ENCODE results near the gene STARD7. TPM values are rescaled to one million over a fixed set of nuclear protein-coding genes. Genes with fewer than 3 reads are reported as not detected.

The STARD7 gene
- total and polyA plus RNA-seq, 10 of the 15 experiments (the other 5 are each of a cell fraction or from before 2014, with no cell fraction given) = 85.4 to 237 (median 153) TPM

DNA sequence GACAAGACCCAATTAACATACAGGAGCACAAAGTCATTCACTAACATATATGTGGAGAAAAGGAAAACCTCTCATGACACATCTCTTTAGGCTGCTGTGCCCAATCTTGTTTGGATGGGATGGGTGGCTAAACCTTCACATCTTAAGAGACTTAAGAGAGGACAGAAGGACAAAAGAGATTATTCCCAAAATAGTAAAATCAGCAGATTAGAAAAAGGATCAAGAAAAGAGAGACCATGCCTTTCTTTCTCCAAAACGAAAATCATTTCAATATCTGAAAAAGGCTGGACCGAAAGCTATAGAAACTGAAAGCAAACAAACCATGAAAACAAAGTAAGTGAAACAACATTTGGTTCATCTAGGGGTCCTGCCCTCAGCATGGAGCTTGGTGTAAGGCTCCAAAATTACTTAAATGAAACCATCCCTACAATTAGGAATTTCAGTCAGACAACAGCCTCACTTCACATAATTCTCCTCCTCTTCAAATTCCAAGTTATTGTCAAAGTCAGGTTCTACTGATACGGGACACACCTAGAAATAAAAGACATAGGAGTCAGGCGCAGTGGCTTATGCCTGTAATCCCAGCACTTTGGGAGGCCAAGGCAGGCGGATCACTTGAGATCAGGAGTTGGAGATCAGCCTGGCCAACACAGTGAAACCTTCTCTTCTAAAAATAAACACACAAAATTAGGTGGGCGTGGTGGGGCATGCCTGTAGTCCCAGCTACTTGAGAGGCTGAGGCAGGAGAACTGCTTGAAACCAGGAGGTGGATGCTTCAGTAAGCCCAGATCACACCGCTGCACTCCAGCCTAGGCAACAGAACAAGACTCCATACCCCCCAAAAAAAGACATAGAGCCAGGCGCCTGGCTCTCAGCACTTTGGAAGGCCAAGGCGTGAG, 5.2 kb downstream of the STARD7 start:
- H3K27me3 ChIP-seq (replicated peaks in 1 of 2; ENCODE audit: control insufficient read depth in 2 of 2, insufficient read depth in 2 of 2, low read length in 1 of 2) = no peaks in the 10 kb centered on the region
- peaks cover 0 to 3% of the 10 kb centered on the region in 2 experiments; a peak in 2 of 4 replicates for H3K36me3 ChIP-seq (ENCODE audit: control insufficient read depth in 2 of 2, insufficient read depth in 2 of 2, low read length in 1 of 2)
- H3K79me2 ChIP-seq (ENCODE audit: control insufficient read depth, insufficient read depth, low read length) = peaks cover 98% of the 10 kb centered on the region
- H3K4me2 ChIP-seq (ENCODE audit: control insufficient read depth, insufficient read depth) = peak overlapping the region; percentile 48
- peaks cover 13% of the 10 kb centered on the region for H4K20me1 ChIP-seq (ENCODE audit: control insufficient read depth, insufficient read depth)
- WGBS (ENCODE audit: insufficient coverage, insufficient replicate concordance, low lambda C conversion rate, missing lambda C conversion rate) = 5% methylated on average over 9 of the region's 9 CpGs
- RAD21 ChIA-PET (ENCODE audit: unreplicated experiment) = interaction anchor here (0.7 to 9.0 kb wide), 12 partner anchors 22 to 142 kb away, joined by 3 to 93 read pairs (median 5); partner anchors contain the start of gene ASTL
- peak overlapping the region; percentile 74 for H3K4me3 ChIP-seq
- SMC1A ChIA-PET (ENCODE audit: uncharacterized antibody, unreplicated experiment) = interaction anchor here (1.0 to 8.0 kb wide), 14 partner anchors 8 to 211 kb away, joined by 3 to 116 read pairs (median 5); no protein-coding TSS in a partner anchor
- BruUV-seq (replicated peaks) = no TSS peak
- ATAC-seq (peak; percentile 33), DNase-seq (ENCODE audit: low read depth, low spot score) (no peak), FAIRE-seq (peak; percentile 54)
- intact Hi-C loops (cut with micrococcal nuclease; ENCODE audit: unreplicated experiment) (no loop called here), in situ Hi-C loops (cut with MboI) (no loop called here)
- H3K9me3 ChIP-seq (replicated peaks; ENCODE audit: control insufficient read depth, insufficient read depth, low read length) = no peaks in the 10 kb centered on the region
- CTCF ChIA-PET = interaction anchor here (1.1 to 10.2 kb wide), 9 partner anchors 23 to 211 kb away, joined by 3 to 90 read pairs (median 9); partner anchors contain the start of gene ASTL
- H3K27ac ChIP-seq (ENCODE audit: control insufficient read depth, insufficient read depth) = peak overlapping the region; percentile 35; the same call in 1 of the 2 replicates
- POLR2A ChIA-PET = interaction anchor here (0.6 to 1.9 kb wide), 14 partner anchors 21 to 133 kb away, joined by 3 to 8 read pairs (median 4); no protein-coding TSS in a partner anchor
- H3K9ac ChIP-seq (ENCODE audit: control insufficient read depth, insufficient read depth, low read length) = peak overlapping the region; percentile 3; the same call in 1 of the 2 replicates
- peaks cover 20% of the 10 kb centered on the region for H3K4me1 ChIP-seq (ENCODE audit: control insufficient read depth, insufficient read depth, low read length)
- H2AFZ ChIP-seq (ENCODE audit: control insufficient read depth, low read depth, low read length) = no peak overlapping the region
- TF ChIP-seq, protein P1, sequence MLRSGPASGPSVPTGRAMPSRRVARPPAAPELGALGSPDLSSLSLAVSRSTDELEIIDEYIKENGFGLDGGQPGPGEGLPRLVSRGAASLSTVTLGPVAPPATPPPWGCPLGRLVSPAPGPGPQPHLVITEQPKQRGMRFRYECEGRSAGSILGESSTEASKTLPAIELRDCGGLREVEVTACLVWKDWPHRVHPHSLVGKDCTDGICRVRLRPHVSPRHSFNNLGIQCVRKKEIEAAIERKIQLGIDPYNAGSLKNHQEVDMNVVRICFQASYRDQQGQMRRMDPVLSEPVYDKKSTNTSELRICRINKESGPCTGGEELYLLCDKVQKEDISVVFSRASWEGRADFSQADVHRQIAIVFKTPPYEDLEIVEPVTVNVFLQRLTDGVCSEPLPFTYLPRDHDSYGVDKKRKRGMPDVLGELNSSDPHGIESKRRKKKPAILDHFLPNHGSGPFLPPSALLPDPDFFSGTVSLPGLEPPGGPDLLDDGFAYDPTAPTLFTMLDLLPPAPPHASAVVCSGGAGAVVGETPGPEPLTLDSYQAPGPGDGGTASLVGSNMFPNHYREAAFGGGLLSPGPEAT (IDR thresholded peaks at IDR 0.05; ENCODE audit: low read depth) = 0 out of 2 replicates have a peak, but pooled peaks have one; percentile 31
- TF ChIP-seq HDGF (IDR thresholded peaks at IDR 0.05) (0 out of 2 replicates have a peak, but pooled peaks have one; percentile 30), SMC3 (IDR thresholded peaks at IDR 0.05; ENCODE audit: borderline replicate concordance, low read length) (0 out of 2 replicates have a peak, but pooled peaks have one; percentile 17), MXI1 (IDR thresholded peaks at IDR 0.05; ENCODE audit: low read depth, low read length) (peak; percentile 63), TCF3 (IDR thresholded peaks at IDR 0.05; ENCODE audit: borderline replicate concordance, insufficient read depth, low read depth, low read length) (no peak)

Measured in GM12878 (cell line).